Glutamatergic neuron (in vitro differentiated cells): ENCODE data around the gene ZNF70. TPM values are rescaled to one million over a fixed set of nuclear protein-coding genes. Genes with fewer than 3 reads are reported as not detected.

Experiments used
- DNase-seq: peaks from one replicate; pipeline ENCODE4 v3.0.0; 2022
- H3K27ac Mint-ChIP-seq: one replicate; pipeline ENCODE4 v1.8.0; 2020; ENCODE audit warnings: mild to moderate bottlenecking, mixed read lengths, inconsistent platforms; ENCODE audit not compliant: unreplicated experiment
- H3K27me3 Mint-ChIP-seq: one replicate; pipeline ENCODE4 v1.8.0; 2020; ENCODE audit warnings: mild to moderate bottlenecking, moderate library complexity, mixed read lengths, inconsistent platforms; ENCODE audit not compliant: unreplicated experiment
- H3K36me3 Mint-ChIP-seq: one replicate; pipeline ENCODE4 v1.8.0; 2020; ENCODE audit warnings: mild to moderate bottlenecking, mixed read lengths, inconsistent platforms; ENCODE audit not compliant: unreplicated experiment
- H3K4me1 Mint-ChIP-seq: one replicate; pipeline ENCODE4 v1.8.0; 2020; ENCODE audit warnings: mild to moderate bottlenecking, low read depth, mixed read lengths, inconsistent platforms; ENCODE audit not compliant: unreplicated experiment
- H3K4me3 Mint-ChIP-seq: one replicate; pipeline ENCODE4 v1.8.0; 2020; ENCODE audit warnings: mild to moderate bottlenecking, mixed read lengths, inconsistent platforms; ENCODE audit not compliant: unreplicated experiment
- H3K9me3 Mint-ChIP-seq: one replicate; pipeline ENCODE4 v1.8.0; 2020; ENCODE audit warnings: mild to moderate bottlenecking, moderate library complexity, mixed read lengths, inconsistent platforms; ENCODE audit not compliant: unreplicated experiment
- total RNA-seq: library from RNA; stranded (reverse); fragmentation: NEBNext Ultra II Directional; extraction: Animal tissue kit (Norgen Biotek cat#: 25700); gene quantifications from one replicate; pipeline ENCODE4 v1.2.1, GENCODE V29; 2021; ENCODE audit not compliant: unreplicated experiment
- TF ChIP-seq, protein P1 (sequence below): fragments of 200-600 bp; sonication (generic); IDR thresholded peaks from one replicate; pipeline ENCODE4 v1.5.0; 2021; ENCODE audit not compliant: partially characterized antibody, unreplicated experiment

ZNF70 gene
- total RNA-seq, 1 donor from 2014 or later = 9.0 TPM

DNA sequence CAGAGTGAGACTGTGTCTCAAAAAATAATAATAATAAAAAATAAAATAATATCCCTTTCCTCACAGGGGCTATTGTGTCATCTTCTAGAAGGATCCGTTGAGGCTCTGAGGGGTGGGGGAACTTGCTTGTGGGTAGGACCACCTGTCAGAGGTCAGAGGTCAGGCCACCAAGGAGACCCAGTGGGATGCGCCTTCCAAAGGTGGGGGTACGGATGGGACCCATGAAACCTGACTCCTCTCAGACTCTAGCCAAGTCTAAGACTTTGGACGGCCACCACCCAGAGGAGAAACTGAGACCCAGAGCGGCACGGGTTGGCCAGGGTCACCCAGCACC lies 21.4 kb upstream of the ZNF70 start:
- DNase-seq = no peak
- TF ChIP-seq, protein P1, sequence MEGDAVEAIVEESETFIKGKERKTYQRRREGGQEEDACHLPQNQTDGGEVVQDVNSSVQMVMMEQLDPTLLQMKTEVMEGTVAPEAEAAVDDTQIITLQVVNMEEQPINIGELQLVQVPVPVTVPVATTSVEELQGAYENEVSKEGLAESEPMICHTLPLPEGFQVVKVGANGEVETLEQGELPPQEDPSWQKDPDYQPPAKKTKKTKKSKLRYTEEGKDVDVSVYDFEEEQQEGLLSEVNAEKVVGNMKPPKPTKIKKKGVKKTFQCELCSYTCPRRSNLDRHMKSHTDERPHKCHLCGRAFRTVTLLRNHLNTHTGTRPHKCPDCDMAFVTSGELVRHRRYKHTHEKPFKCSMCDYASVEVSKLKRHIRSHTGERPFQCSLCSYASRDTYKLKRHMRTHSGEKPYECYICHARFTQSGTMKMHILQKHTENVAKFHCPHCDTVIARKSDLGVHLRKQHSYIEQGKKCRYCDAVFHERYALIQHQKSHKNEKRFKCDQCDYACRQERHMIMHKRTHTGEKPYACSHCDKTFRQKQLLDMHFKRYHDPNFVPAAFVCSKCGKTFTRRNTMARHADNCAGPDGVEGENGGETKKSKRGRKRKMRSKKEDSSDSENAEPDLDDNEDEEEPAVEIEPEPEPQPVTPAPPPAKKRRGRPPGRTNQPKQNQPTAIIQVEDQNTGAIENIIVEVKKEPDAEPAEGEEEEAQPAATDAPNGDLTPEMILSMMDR = no peak
- Mint-ChIP-seq H3K36me3 (no peaks in the 10 kb centered on the region), H3K27ac (peak overlapping the region; percentile 89), H3K4me1 (peaks cover 10% of the 10 kb centered on the region), H3K27me3 (peaks cover 15% of the 10 kb centered on the region), H3K4me3 (peak overlapping the region; percentile 76), H3K9me3 (peaks cover 7% of the 10 kb centered on the region)

DNA sequence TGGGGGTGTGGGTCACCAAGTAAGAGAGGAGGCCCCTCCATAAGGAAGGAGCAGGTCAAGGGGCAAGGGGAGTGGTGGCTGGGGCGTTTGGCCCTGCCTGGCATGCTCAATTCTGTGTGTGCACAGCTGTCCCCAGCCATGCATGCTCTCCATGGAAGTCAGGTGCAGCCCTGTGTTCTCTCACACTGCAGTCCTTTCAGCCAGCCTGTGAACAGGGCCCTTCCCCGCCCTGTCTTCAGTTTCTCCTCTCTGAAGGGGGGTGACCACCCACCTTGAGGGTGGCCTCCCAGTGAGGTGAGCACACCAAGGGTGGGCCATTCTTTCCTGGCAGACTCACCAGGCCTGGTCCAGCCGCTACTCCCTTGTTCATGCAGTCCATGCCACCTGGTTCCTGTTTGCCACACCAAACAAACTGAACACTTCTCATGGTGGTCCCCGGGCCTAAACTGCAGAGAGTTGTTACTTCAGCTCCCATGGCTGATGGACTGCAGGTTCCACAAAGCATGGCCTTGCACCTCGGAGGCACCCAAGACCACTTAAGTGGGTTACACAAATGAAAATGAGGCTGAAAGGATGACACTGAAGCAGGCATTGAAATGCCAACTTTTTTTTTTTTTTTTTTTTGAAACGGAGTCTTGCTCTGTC lies 18.5 kb upstream of the ZNF70 start:
- H3K27me3 Mint-ChIP-seq = peaks cover 11% of the 10 kb centered on the region
- no peak for DNase-seq
- TF ChIP-seq, protein P1 = no peak
- no peak overlapping the region for H3K4me3 Mint-ChIP-seq
- no peak overlapping the region for H3K27ac Mint-ChIP-seq
- peaks cover 7% of the 10 kb centered on the region for H3K9me3 Mint-ChIP-seq
- peaks cover 10% of the 10 kb centered on the region for H3K4me1 Mint-ChIP-seq
- H3K36me3 Mint-ChIP-seq = no peaks in the 10 kb centered on the region

DNA sequence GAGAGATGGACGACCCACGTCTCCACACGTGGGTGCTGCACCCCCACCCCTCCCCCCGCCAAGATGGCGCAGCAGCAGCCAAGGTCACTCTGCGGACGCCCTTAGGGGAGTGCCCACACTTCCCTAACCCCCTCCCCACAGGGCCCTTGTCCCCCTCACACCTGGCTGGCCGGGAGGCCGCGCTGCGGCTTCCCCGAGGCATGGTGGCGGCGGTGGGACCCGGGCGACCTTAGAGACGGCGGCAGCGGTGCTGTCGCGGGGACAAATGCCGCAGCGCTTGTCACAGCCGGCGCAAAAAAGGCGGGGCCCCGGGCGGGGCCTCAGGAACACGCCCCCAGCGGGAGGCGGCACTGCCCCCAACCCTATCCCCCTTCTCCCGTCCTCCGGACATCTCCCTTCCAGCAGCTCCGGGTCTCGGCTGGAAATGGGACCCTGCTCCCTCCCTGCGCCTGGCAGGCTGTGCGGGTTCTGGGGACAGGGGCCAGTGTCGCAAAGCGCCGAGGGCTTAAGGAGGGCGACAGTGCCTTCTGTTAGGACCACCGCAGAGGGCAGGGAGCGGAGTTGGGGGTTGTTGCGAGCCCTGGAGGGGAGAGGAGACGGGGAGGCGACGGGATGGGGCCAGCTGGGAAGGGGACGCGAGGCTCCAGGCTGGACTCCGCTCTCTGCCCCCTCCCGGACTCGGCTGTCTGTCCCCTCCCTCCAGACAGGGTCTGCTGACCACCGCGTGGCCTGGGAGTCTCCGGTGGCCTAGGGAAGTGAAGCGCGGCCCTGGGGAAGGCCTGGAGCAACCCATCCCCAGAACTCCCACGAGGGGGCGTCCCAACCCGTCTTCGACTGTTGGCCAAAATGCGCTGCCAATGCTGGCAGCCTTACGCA lies 17.0 kb upstream of the ZNF70 start, which contains the start of gene CHCHD10:
TSS of gene CHCHD10 (minus strand) at position 300 of the 876 bp plus-strand sequence. CDS start at position 202, 98 bp downstream.
- H3K4me3 Mint-ChIP-seq = peak within 1 kb of the TSS; percentile 83
- TF ChIP-seq, protein P1 = peak; percentile 91
- peak within 1 kb of the TSS; percentile 80 for H3K27ac Mint-ChIP-seq

DNA sequence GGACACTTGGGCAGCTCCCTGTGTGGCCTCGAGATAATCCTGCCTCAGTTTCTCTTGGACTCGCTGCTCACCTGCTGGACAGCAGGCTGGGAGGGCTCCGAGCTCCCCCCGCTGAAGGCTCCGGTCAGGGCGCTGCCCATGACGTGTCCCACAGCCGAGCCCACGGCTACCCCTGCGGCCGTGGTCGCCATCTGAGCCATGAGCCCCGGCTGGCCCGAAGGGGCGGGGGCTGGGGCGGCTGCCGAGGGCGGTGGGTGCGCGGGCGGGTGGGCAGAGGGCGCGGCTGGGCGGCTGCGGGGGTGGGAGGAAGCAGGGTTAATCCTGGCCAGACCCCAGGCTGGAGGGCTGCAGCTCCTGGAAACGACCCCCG lies 16.4 kb upstream of the ZNF70 start:
- Mint-ChIP-seq H3K36me3 (no peaks in the 10 kb centered on the region), H3K27me3 (peaks cover 9% of the 10 kb centered on the region), H3K4me1 (peaks cover 5% of the 10 kb centered on the region), H3K27ac (no peak overlapping the region), H3K9me3 (peaks cover 2% of the 10 kb centered on the region), H3K4me3 (peak overlapping the region; percentile 67)
- DNase-seq = peak; percentile 58
- TF ChIP-seq, protein P1 = no peak

More for the DNA sequence above, 17.0 kb upstream of the ZNF70 start, which contains the start of gene CHCHD10:
- peaks cover 8% of the 10 kb centered on the region for H3K27me3 Mint-ChIP-seq
- no peaks in the 10 kb centered on the region for H3K36me3 Mint-ChIP-seq
- H3K9me3 Mint-ChIP-seq = peaks cover 2% of the 10 kb centered on the region
- DNase-seq = peak; percentile 95
- H3K4me1 Mint-ChIP-seq = peaks cover 5% of the 10 kb centered on the region
